Skin of body (tissue), 2 donors: ENCODE results near the gene SEPTIN3. TPM values are rescaled to one million over a fixed set of nuclear protein-coding genes. Genes with fewer than 3 reads are reported as not detected.

Experiments used
- DNase-seq: peaks from one replicate; lab custom pipeline; 2025; lab: John Stamatoyannopoulos, UW
- total RNA-seq: library from RNA; depleted of rRNA; stranded (reverse); fragments of >200 nt; gene quantifications from one replicate; pipeline ENCODE4 v1.2.3, GENCODE V29; 2014

SEPTIN3 gene
- total RNA-seq, 1 donor from 2014 or later, result 1.9 TPM

- no peak for DNase-seq
Observed at GRCh38 chr22:42013385-42013784, 44.1 kb downstream of the SEPTIN3 start.

- no peak for DNase-seq
Observed at GRCh38 chr22:42016111-42016510, 46.9 kb downstream of the SEPTIN3 start.

GRCh38 chr22:42018224-42018623, 49.0 kb downstream of the SEPTIN3 start:
- no peak for DNase-seq

Other genes with a start within 250 kb of the SEPTIN3 start
- gene CCDC134, start 168.8 kb upstream of the SEPTIN3 start, total RNA-seq, result 11.4 TPM
- gene SREBF2, start 136.3 kb upstream of the SEPTIN3 start, total RNA-seq, result 49.7 TPM
- not detected for gene SHISA8, start 54.4 kb upstream of the SEPTIN3 start, total RNA-seq
- gene TNFRSF13C, start 42.6 kb upstream of the SEPTIN3 start, total RNA-seq, result 0.59 TPM
- gene CENPM, start 22.3 kb upstream of the SEPTIN3 start, total RNA-seq, result 8.4 TPM
- 2.6 TPM for gene WBP2NL, start 29.3 kb downstream of the SEPTIN3 start, total RNA-seq
- gene NAGA, start 101.4 kb downstream of the SEPTIN3 start, total RNA-seq, result 21.6 TPM
- gene PHETA2, start 104.8 kb downstream of the SEPTIN3 start, total RNA-seq, result 14.8 TPM
- 21.2 TPM for gene SMDT1, start 110.3 kb downstream of the SEPTIN3 start, total RNA-seq
- 51.5 TPM for gene NDUFA6, start 121.3 kb downstream of the SEPTIN3 start, total RNA-seq
- gene CYP2D6, start 161.4 kb downstream of the SEPTIN3 start, total RNA-seq, result 1.4 TPM